G401 (cell line): Measurements from ENCODE around the gene REPIN1. TPM values are rescaled to one million over a fixed set of nuclear protein-coding genes. Genes with fewer than 3 reads are reported as not detected.

Source experiments
- DNase-seq: peaks from one replicate; pipeline ENCODE4 v3.0.0-alpha.2; 2015; ENCODE audit warnings: low spot score
- in situ Hi-C: cut with HindIII; loops from 2 replicates; pipeline ENCODE4 v1.10.0; 2016; ENCODE audit warnings: low sequenced_read_pairs, mixed read lengths
- total RNA-seq: library from RNA; depleted of rRNA; stranded (reverse); fragments of >200 nt; shearing (Covaris generic); gene quantifications from 2 replicates; pipeline ENCODE4 v1.2.3, GENCODE V29; 2014; rRNA removed

REPIN1 gene
- total RNA-seq, 1 experiment from 2014 or later, result 278 TPM

DNA sequence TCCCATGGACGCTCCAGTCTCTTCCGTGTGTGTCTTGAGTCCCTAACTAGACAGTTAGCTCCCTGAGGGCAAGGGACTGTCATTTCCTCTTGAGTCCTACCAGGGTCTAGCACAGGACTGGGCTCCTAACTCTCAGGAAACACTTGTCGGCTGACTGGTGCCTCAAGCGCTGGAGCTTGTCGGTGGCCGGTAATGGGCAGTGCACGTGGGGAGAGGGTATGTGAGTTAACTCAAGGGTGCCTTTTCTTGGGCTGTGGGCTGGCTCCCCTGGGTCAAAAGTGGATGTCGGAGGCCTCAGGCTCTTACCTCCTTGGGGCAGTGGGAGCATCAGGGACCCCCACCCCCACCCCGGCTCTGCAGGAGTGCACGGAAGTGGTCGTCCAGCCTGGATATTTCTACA, 43.4 kb downstream of the REPIN1 start:
- no peak for DNase-seq
- in situ Hi-C loops, result no loop called here

DNA sequence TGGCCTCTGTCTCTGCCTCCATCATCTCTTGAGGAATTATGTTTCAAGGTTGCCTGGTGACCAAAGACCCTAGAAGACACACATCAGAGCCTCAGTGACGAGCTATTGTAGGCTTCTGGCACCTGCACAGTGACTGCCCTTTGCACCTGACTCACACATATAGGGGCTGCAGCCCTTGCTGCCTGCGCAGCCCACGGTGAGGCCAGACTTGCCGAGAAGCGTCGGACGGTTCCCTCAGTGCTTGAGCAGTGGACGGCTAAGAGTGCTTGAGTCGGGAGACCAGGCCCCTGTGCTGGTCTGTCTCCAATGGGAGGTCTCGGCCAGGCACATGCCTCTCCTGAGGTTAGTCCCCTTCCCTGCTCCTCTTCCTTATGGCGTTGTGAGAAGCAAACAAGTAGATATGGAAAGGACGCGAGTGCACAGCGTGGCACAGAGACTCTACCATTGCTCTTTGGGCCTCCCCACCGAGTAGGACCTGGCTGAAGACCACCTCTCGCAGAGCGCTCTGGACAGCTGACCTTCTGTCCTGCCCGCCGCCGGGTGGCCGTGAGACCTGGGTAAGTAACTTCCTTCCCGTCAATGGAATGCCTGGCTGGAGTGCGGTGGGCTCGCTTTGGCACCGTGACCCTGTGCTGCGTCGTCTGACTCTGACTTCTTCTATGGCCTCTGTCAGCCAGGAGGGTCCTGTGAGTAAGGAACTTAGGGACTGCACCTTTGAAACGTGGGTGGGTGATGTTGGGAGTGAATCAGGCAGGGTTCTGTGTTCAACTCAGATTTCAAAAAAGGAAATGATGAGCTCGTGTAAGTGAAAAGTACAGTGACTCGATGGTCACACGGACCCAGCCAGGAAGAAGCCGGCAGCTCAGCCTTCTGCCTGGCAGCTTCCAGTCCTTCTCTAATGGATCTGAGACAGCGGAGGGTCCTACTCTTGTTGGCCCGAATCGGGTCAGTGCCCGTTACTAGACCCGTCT, 44.2 kb downstream of the REPIN1 start:
- no peak for DNase-seq
- in situ Hi-C loops, result no loop called here

DNA sequence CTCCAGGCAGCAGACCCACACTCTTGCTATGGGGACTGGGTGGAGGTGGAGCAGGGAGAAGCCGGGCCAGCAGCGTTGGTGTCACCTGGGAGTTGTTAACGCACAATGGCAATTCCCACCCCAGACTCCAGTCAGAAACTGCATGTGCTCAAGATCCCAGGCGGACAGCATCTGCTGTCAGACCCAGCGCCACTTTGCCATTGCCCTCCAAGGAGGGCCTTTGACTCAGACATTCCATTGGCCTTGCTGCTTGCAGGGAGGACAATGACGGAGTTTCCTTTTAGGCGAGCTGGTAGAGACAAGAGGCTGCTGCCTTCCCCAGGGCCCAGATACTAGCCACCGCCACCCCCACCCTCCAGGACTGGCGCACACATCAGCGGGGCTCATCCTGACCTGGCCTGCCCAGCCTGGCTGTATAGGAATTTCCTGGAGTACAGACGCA, 45.0 kb downstream of the REPIN1 start:
- no peak for DNase-seq
- in situ Hi-C loops, result no loop called here

GRCh38 chr7:150415161-150416153, 46.8 kb downstream of the REPIN1 start:
- DNase-seq, result no peak
- in situ Hi-C loops, result no loop called here

GRCh38 chr7:150417239-150417638, 48.6 kb downstream of the REPIN1 start:
- DNase-seq, result no peak
- in situ Hi-C loops, result no loop called here

DNA sequence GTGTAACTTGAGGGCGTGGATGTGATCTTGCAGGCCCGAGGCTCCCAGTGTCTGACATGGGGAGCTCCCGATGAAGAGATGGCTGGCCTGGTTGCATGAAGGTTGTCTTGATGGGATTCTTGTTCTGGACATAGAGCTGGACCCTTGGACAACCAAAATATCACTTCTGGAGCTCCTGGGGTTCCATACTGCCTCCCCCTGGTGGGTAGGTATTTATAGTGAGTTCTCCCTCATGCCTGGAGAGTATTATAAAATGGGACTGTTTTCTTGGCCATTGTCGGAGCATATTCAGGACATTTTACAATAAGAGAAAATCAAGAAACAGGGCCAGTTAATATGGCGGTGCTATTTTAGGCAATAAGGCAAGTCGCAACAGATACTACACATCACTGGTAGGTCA, 49.2 kb downstream of the REPIN1 start:
- in situ Hi-C loops, result no loop called here
- no peak for DNase-seq

DNA sequence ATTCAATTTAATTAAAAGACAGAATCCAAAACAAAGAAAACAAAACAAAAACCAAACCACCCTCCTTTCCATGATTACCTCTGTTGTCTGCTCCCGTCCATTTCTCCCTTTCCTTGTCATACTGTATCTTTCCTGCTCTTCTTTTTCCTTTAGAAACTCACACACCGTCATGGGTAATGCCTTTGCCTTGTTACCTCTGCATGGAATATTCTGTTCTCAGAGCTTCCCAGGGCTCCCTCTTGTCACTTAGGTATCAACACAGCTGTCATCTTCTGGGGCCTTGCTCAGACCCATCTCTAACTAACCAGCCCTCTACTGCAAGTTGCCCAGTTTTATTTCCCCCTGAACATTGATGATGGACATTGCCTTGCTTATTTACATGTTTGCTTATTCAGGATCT, 51.6 kb downstream of the REPIN1 start:
- in situ Hi-C loops, result no loop called here
- no peak for DNase-seq

- DNase-seq, result peak; percentile 85
- in situ Hi-C loops, result no loop called here
Measured at GRCh38 chr7:150420987-150421674, 52.5 kb downstream of the REPIN1 start.

DNA sequence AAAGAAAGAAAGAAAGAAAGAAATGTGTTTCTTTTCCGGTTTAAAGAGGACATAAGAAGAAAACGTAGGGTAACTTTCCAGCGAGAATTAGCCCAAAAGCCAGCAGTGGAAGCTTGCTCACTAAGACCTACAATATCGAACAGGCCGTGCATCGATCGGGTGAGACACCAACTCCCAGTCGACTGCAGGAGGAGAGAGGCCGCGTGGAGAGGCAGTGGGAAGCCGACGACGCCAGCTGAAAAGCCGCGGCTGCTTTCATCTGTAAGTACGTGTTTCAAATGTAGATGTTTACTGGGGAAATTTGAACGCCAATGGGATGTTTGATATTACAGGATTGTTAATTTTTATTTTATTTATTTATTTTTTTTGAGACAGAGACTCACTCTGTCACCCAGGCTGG, 53.2 kb downstream of the REPIN1 start:
- no peak for DNase-seq
- in situ Hi-C loops, result no loop called here

Other genes with a start within 250 kb of the REPIN1 start
- gene LRRC61, start 45.5 kb upstream of the REPIN1 start, total RNA-seq, result 3.3 TPM in 1 of 2 replicates, not detected in the other
- gene ACTR3C, start 45.3 kb upstream of the REPIN1 start, total RNA-seq, result 0.68 and 0.98 TPM in 2 replicates
- 5.0 and 5.9 TPM in 2 replicates for gene RARRES2, start 27.2 kb upstream of the REPIN1 start, total RNA-seq
- 21.0 and 23.4 TPM in 2 replicates for gene ZNF775, start 10.5 kb downstream of the REPIN1 start, total RNA-seq
- not detected in 2 replicates for gene GIMAP8, start 81.8 kb downstream of the REPIN1 start, total RNA-seq
- not detected in 2 replicates for gene GIMAP7, start 146.1 kb downstream of the REPIN1 start, total RNA-seq
- not detected in 2 replicates for gene GIMAP4, start 198.6 kb downstream of the REPIN1 start, total RNA-seq